Measurements from ENCODE around the gene CLEC4F.
"Not testable (repeated sequence)": the region's sequence is repeated elsewhere in the genome, so short reads cannot be mapped to it uniquely, and the experiment has no call there.

Gene CLEC4F

GRCh38 chr2:70826696-70827350 lies 6.4 kb upstream of the CLEC4F start:
- DNase-seq (ENCODE audit: low spot score) (no peak), FAIRE-seq (no peak)

DNA sequence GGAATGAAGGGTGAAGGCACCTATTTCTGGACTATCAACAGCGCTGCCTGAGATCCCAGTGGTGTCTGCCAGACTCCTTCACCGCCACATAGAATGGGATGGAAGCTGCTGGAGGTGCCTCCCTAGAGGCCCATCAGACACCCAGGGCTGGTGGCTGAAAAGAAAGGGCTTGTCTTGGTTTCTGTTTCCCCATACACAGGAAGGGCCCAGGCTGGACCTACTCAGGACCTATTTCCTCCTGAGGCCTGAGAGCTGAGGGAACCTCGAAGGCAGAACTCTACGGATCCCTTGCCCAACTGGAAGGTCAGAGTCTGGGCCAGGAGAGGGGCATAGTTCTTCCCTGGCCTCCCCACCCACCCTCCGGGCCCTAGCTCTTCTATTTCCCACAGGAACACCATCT lies 2.9 kb upstream of the CLEC4F start:
- DNase-seq (ENCODE audit: low spot score) (no peak), FAIRE-seq (no peak)

DNA sequence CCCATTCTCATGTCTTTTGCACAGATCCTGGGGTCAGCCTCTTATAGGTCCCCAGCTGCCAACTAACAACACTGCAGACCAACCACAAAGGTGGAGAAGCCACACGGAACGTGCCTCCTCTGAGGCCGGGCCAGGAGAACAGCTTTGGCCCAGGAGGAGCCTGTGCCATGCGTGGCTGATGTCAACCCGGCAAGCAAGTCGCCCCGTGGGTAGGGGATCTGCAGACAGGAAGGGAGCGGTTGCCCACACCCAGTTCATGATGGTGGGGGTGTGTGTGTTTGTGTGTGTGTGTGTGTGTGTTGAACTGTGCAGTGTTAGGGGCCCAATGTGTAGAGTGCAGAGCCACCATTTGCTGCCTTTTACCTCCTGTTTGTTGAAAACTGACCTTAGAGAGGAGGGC lies 2.4 kb upstream of the CLEC4F start:
- no peak for DNase-seq (ENCODE audit: low spot score)
- FAIRE-seq = peak; percentile 56

- no peak for DNase-seq (ENCODE audit: low spot score)
- no peak for FAIRE-seq
These were observed 3.0 kb downstream of the CLEC4F start for GRCh38 chr2:70817284-70817954.

GRCh38 chr2:70816726-70817125 lies 3.7 kb downstream of the CLEC4F start:
- no peak for FAIRE-seq
- no peak for DNase-seq (ENCODE audit: low spot score)

- DNase-seq (ENCODE audit: low spot score) (no peak), FAIRE-seq (peak; percentile 94)
These were observed 11.1 kb downstream of the CLEC4F start for GRCh38 chr2:70808983-70809958.

DNA sequence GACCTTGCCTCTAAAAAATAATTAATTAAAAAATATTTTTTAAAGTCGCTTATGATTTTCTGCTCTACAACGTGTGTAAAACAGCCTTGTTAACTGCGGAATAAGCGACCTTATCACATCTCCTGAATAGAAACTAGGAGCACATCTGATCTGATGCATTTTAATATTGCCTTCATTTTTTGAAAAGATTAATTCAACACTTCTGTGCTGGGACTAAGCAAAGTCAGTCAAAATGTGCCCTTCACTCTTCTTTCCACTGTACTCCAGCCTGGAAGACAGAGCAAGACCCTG lies 12.6 kb downstream of the CLEC4F start:
- DNase-seq (ENCODE audit: low spot score) = no peak
- no peak for FAIRE-seq

- no peak for DNase-seq (ENCODE audit: low spot score)
These were observed 13.1 kb downstream of the CLEC4F start for GRCh38 chr2:70807102-70807827.

DNA sequence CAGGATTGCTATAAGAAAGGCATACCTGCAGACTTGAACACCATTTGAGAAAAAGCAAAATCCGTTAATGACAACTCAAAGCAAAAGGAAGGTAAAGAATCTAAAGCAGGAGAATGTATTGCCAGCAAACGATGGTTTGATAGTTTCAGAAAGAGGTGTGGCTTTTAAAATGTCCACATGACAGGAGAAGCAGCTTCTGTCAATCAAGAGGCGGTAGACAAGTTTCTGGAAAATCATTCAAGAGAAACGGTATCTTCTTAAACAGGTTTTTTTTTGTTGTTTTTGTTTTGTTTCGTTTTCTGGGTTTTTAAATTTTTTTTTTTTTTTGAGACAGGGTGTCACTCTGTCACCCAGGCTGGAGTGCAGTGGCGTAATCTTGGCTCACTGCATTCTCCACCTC lies 13.8 kb downstream of the CLEC4F start:
- no peak for FAIRE-seq
- no peak for DNase-seq (ENCODE audit: low spot score)

More at GRCh38 chr2:70807102-70807827, 13.1 kb downstream of the CLEC4F start:
- peak; percentile 17 for FAIRE-seq

GRCh38 chr2:70806013-70806412 lies 14.4 kb downstream of the CLEC4F start:
- DNase-seq (ENCODE audit: low spot score) (no peak), FAIRE-seq (no peak)

GRCh38 chr2:70801607-70802263 lies 18.7 kb downstream of the CLEC4F start:
- DNase-seq (ENCODE audit: low spot score) (no peak), FAIRE-seq (no peak)

- no peak for FAIRE-seq
- no peak for DNase-seq (ENCODE audit: low spot score)
These were observed 20.7 kb downstream of the CLEC4F start for GRCh38 chr2:70799706-70800105.

GRCh38 chr2:70797996-70798395 lies 22.4 kb downstream of the CLEC4F start:
- DNase-seq (ENCODE audit: low spot score); FAIRE-seq: not testable (repeated sequence)

DNA sequence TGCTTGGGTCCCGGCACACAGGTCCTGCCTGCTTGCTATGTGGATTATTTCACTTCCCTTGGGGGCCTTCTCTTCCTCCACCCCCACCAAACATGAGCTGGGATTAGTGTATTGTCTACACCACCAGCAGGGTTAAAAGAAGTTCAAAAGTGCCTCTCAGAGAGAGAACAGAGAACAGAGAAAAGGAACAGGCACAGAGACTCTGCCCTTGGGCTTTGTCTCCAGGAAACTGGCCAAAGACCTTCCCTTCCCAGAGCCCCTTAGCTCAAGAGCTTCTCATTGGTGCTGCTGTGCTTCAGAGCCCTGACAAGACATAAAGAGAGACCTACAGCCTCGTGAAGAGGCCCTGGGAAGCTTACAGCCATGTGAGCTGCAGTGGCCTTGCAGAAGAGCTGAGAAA lies 22.9 kb downstream of the CLEC4F start:
- FAIRE-seq (no peak), DNase-seq (ENCODE audit: low spot score) (no peak)

GRCh38 chr2:70796262-70796661 lies 24.1 kb downstream of the CLEC4F start:
- DNase-seq (ENCODE audit: low spot score) (no peak), FAIRE-seq (no peak)

DNA sequence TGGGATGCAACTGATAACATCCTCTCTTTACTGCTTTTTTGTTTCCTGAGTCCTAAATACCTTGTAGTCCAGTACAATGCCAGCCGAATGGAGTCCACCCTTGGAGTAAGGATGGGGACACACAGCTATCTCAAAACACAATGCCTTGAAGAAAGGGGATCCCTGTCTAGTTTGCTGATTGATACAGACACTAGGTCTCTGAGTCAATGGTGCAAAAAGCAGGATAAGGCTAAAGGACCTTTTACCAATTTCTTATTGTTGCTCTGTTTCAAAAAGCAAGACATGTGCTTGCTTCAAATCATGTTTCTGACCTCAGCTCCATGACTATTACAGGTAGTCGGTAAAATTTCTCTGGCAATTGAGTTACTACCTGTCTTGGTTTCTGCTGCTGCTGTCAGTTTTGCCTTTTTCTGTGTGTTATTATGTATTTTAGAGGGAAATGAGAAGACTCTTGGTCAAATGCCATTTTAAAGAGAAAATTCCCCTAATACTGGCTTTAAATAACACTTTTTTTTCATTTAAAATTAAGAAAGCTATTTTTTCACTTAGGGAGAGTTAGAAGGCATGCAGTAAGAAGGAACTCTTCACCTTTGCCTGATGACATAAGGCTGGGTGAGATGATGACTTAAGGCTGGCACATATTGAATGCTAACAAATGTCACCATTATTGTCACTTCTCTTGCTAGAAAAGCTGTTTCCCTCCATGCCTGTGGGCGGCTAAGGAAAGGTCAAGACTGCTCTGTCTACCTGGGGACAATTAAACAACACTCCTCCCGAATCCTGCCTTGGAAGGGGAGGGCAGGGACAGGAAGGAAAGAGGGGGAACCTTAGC lies 25.0 kb downstream of the CLEC4F start:
- FAIRE-seq = no peak
- DNase-seq (ENCODE audit: low spot score) = no peak

DNA sequence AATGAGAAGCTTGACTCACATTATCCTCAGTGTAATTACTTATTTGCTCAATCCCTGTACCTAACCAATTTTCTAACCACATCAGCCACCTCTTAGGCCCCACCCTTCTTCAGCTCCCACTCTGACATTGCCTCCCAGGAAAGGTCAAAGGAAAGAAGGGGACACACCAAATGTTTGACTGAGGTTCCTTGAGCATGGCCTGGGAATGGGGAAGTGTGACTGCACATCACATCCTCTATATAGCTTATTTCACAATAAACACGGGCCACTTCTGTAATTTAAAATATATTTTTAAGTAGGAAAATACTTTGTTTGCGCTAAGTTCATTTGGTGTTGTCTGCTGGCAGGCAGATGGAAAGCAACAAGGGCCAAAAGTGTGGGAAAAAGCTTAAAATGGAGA lies 26.9 kb downstream of the CLEC4F start:
- FAIRE-seq (no peak), DNase-seq (ENCODE audit: low spot score) (no peak)

- DNase-seq (ENCODE audit: low spot score) (no peak), FAIRE-seq (no peak)
These were observed 30.1 kb downstream of the CLEC4F start, which contains the start of gene FIGLA for GRCh38 chr2:70790136-70790828. TSS of gene FIGLA (minus strand) at chr2:70790643. CDS start at chr2:70790638, 5 bp downstream.

All from urothelium cell line (cell line).